ENCODE measurements around the gene DAGLA.

GRCh38 chr11:61784506-61784805 is 104.3 kb downstream of the DAGLA start:
- TF ChIP-seq CTCF (IDR thresholded peaks at IDR 0.05; ENCODE audit: insufficient read depth, low read length, poor library complexity, severe bottlenecking) = no peak
- no peak for TF ChIP-seq EZH2phosphoT487 (conservative IDR thresholded peaks at IDR 0.05; ENCODE audit: low read length)

All from SU-DHL-6 (cell line).